DMS 273 treated with DMSO at 0.1 percent for 48 hours (cell line): ENCODE measurements around the gene RUNX1.

ENCODE experiments used
- DNase-seq: peaks from one replicate; lab custom pipeline; 2025; lab: John Stamatoyannopoulos, UW

Gene RUNX1

GRCh38 chr21:35036465-35037383 is 12.4 kb downstream of the RUNX1 start:
- DNase-seq = no peak

GRCh38 chr21:35035581-35035980 is 13.5 kb downstream of the RUNX1 start:
- no peak for DNase-seq

- DNase-seq = no peak
These were observed 14.0 kb downstream of the RUNX1 start for GRCh38 chr21:35035116-35035515.

GRCh38 chr21:35034203-35034926 is 14.7 kb downstream of the RUNX1 start:
- DNase-seq = no peak

- no peak for DNase-seq
These were observed 16.4 kb downstream of the RUNX1 start for GRCh38 chr21:35032474-35033263.

GRCh38 chr21:35028451-35028978 is 20.6 kb downstream of the RUNX1 start:
- DNase-seq = no peak

- no peak for DNase-seq
These were observed 21.3 kb downstream of the RUNX1 start for GRCh38 chr21:35027563-35028450.

- no peak for DNase-seq
These were observed 22.2 kb downstream of the RUNX1 start for GRCh38 chr21:35026617-35027562.

GRCh38 chr21:35026153-35026500 is 23.0 kb downstream of the RUNX1 start:
- no peak for DNase-seq

GRCh38 chr21:35025206-35026152 is 23.6 kb downstream of the RUNX1 start:
- DNase-seq = no peak

GRCh38 chr21:35024513-35024912 is 24.6 kb downstream of the RUNX1 start:
- no peak for DNase-seq

GRCh38 chr21:35024071-35024420 is 25.1 kb downstream of the RUNX1 start:
- DNase-seq = no peak

GRCh38 chr21:35023396-35024070 is 25.6 kb downstream of the RUNX1 start:
- DNase-seq = no peak

GRCh38 chr21:35021546-35021945 is 27.6 kb downstream of the RUNX1 start:
- DNase-seq = no peak

GRCh38 chr21:35020902-35021301 is 28.2 kb downstream of the RUNX1 start:
- DNase-seq = no peak

- no peak for DNase-seq
These were observed 28.7 kb downstream of the RUNX1 start for GRCh38 chr21:35020436-35020835.

- DNase-seq = no peak
These were observed 29.5 kb downstream of the RUNX1 start for GRCh38 chr21:35019631-35020032.

- no peak for DNase-seq
These were observed 31.8 kb downstream of the RUNX1 start for GRCh38 chr21:35017256-35017655.
